Small intestine (tissue), 7 donors: Measurements from ENCODE around the gene ABCD3. TPM values are rescaled to one million over a fixed set of nuclear protein-coding genes. Genes with fewer than 3 reads are reported as not detected.

Experiments used
- DNase-seq, 2 donors: peaks; one replicate each; pipeline versions ENCODE4 v3.0.0 to v3.0.0-alpha.2; 2013
- FAIRE-seq: peaks from 2 replicates; lab custom pipeline; 2012; peaks lifted over from hg19 to GRCh38; lab: Jason Lieb, UNC
- H3K27ac ChIP-seq, 3 donors: one replicate each; pipeline ENCODE4 v1.5.1; 2013; ENCODE audit warnings: low read length in 2 of 3, mild to moderate bottlenecking in 2 of 3, control low read depth in 1 of 3, inconsistent platforms in 1 of 3, low read depth in 1 of 3, moderate library complexity in 1 of 3
- H3K27me3 ChIP-seq, 3 donors: one replicate each; pipeline ENCODE4 v1.6.1; 2013; ENCODE audit warnings: low read length in 3 of 3, inconsistent platforms in 1 of 3; ENCODE audit not compliant: control insufficient read depth in 3 of 3, insufficient read depth in 3 of 3
- H3K36me3 ChIP-seq, 3 donors: one replicate each; pipeline ENCODE4 v1.6.1; 2013; ENCODE audit warnings: low read length in 3 of 3, inconsistent platforms in 1 of 3, low read depth in 1 of 3, mild to moderate bottlenecking in 1 of 3, moderate library complexity in 1 of 3; ENCODE audit not compliant: control insufficient read depth in 3 of 3, insufficient read depth in 2 of 3
- H3K4me1 ChIP-seq, 3 donors: one replicate each; pipeline ENCODE4 v1.6.1; 2013; ENCODE audit warnings: low read length in 2 of 3, inconsistent platforms in 1 of 3, low read depth in 1 of 3, mild to moderate bottlenecking in 1 of 3, moderate library complexity in 1 of 3; ENCODE audit not compliant: control insufficient read depth in 3 of 3, insufficient read depth in 2 of 3
- H3K4me3 ChIP-seq, 3 donors: one replicate each; pipeline ENCODE4 v1.5.1; 2013; ENCODE audit warnings: low read length in 3 of 3, control low read depth in 1 of 3, inconsistent platforms in 1 of 3, low read depth in 1 of 3, mild to moderate bottlenecking in 1 of 3, moderate library complexity in 1 of 3
- H3K9me3 ChIP-seq, 2 donors: one replicate each; pipeline ENCODE4 v1.6.1; 2013; ENCODE audit warnings: low read depth in 1 of 2, low read length in 1 of 2; ENCODE audit not compliant: control insufficient read depth in 2 of 2, insufficient read depth in 1 of 2
- WGBS, 3 donors: extraction: QIAGEN DNeasy Blood & Tissue Kit; methylation state at CpG; one replicate each; pipeline ENCODE4 v1.1.7; 2013; 5-methylcytosine and 5-hydroxymethylcytosine counted together
- polyA plus RNA-seq, 4 donors: library from polyadenylated mRNA; stranded (reverse) in 3 of 4; unstranded in 1 of 4; fragments of 200-250 nt in 3 of 4; fragments of 120-200 nt in 1 of 4; gene quantifications; one replicate each; pipeline versions ENCODE4 v1.2.1 to v1.2.3, GENCODE V29; 2013
- donor health status: healthy with polysubstance abuse.
- donor health status: control.
- donor health status: control.
- donor health status: Bipolar disorder and iron deficiency.
- donor health status: healthy.

The ABCD3 gene
- polyA plus RNA-seq, 4 donors, result 31.3 to 58.6 (median 38.2) TPM

DNA sequence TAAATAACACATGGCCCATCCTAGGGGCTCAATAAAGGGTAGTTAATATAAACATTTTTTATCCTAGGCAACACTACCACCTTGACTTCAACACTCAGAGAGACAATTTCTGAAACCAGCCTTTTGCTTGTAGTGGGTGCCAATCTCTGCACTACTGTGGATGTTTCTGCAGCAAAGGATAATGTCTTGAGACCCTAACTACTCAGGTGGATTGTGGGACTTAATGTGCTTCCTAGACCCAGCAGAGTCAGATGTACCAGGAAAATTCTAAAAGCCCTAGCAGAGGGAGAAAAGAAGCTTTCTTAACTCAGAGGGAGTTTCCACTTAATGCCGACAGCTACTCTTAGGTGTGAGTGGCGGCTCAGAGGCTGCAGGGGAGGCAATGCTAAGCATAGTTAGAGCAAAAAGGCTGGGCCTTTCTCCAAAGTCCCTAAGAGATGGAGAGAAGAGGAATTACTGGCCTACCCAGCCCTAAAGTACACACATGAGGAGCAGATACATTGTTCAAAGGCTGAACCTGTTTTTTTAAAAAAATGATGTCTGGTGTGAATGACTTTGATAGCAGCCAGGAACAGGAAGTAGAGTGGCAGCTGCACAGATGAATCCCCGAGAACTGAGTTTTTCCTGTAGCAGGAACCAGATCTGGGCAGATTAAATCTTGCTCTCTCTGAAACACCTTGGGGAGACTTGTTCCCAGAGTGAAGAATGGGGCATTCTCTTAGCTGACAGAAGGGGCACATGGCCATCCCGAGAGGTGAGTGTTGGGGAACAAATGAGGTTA, 33.5 kb upstream of the ABCD3 start:
- Histone ChIP-seq H3K4me1 (peaks cover 0 to 34% (median 8%) of the 10 kb centered on the region in 3 donors), H3K27ac (peak overlapping the region; percentile 54 to 90 (median 83)), H3K4me3 (no peak overlapping the region), H3K27me3 (no peaks in the 10 kb centered on the region), H3K9me3 (peaks cover 0 to 8% of the 10 kb centered on the region in 2 donors), H3K36me3 (no peaks in the 10 kb centered on the region)
- FAIRE-seq (no peak), DNase-seq (peak; percentile 74 to 84)
- 6 to 36% (median 20%) methylated on average over 4 of the region's 4 CpGs for WGBS, 3 donors

DNA sequence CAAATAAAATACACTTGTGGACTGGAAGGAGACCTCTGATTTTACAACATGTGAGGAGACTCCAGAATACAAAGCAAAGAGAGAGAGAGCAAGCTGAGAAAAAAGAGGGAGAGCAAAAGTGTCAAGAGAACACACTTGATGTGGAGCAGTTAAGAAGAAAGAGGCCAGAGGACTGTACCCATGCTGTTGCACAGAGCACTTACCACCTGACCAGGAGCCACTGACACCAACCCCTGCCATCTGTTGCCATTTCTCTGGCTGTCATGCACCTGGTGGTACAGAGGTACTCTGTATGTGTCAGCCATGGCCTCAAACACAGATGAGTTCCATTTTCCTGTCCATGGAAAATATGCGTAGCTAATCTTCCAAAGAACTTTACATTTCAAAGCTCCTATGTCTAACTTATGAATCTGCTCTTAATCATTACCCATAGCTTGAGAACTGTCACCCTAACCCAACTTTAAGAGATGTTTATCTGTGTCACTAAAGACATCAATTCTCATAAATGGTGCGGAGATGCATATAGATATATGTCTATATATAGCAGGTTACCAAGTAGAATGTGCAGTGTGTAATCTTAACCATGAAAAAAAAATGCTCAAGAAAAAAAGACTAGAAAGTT, 32.8 kb upstream of the ABCD3 start:
- H3K4me1 ChIP-seq, result peaks cover 0 to 34% (median 8%) of the 10 kb centered on the region in 3 donors
- H3K27ac ChIP-seq, result peak overlapping the region; percentile 54 to 90 (median 83)
- no peak overlapping the region for H3K4me3 ChIP-seq
- 50 to 75% (median 65%) methylated on average over 2 of the region's 2 CpGs for WGBS, 3 donors
- H3K9me3 ChIP-seq, result peaks cover 0 to 8% of the 10 kb centered on the region in 2 donors
- FAIRE-seq (no peak), DNase-seq (no peak)
- no peaks in the 10 kb centered on the region for H3K36me3 ChIP-seq
- H3K27me3 ChIP-seq, result no peaks in the 10 kb centered on the region

DNA sequence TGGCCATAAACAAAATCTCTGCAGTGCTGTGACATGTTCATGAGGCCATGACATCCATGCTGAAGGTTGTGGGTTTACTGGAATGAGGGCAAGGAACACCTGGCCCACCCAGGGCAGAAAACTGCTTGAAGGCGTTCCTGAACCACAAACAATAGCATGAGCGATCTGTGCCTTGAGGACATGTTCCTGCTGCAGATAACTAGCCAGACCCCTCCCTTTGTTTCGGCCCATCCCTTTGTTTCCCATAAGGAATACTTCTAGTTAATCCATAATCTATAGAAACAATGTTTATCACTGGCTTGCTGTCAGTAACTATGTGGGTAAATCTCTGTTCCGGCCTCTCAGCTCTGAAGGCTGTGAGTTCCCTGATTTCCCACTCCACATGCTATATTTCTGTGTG, 28.9 kb upstream of the ABCD3 start:
- Histone ChIP-seq H3K36me3 (no peaks in the 10 kb centered on the region), H3K9me3 (peaks cover 0 to 8% of the 10 kb centered on the region in 2 donors)
- no peak for FAIRE-seq

DNA sequence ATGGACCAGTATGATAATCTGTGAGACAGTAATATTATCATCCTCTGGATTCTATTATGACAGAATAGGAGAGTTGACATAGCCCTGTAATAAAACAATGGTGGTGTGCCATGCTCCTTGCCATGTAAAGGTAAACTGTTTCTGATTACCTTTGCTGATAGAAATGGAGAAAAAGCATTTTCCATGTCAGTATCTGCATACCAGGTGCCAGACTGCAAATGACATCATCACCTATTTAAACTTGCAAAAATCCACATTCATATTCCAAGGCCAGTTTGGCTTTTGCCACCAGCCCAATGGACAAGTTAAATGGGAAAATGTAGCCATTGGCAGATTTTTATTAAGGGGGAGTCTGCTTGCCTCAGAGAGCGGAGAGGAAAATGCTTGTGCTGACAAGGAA, 23.9 kb upstream of the ABCD3 start:
- no peak overlapping the region for H3K27ac ChIP-seq
- DNase-seq, result no peak
- no peaks in the 10 kb centered on the region for H3K36me3 ChIP-seq
- WGBS, 3 donors, result 87 to 97% (median 97%) methylated on average over 1 of the region's 1 CpG
- FAIRE-seq, result no peak
- H3K9me3 ChIP-seq, result peaks cover 0 to 4% of the 10 kb centered on the region in 2 donors
- no peaks in the 10 kb centered on the region for H3K27me3 ChIP-seq
- H3K4me3 ChIP-seq, result no peak overlapping the region
- peaks cover 0 to 4% (median 0%) of the 10 kb centered on the region in 3 donors for H3K4me1 ChIP-seq

More for the DNA sequence above, 28.9 kb upstream of the ABCD3 start:
- no peak overlapping the region for H3K4me3 ChIP-seq
- no peaks in the 10 kb centered on the region for H3K27me3 ChIP-seq
- 70 to 75% (median 71%) methylated on average over 4 of the region's 4 CpGs for WGBS, 3 donors
- H3K4me1 ChIP-seq, result peaks cover 0 to 25% (median 5%) of the 10 kb centered on the region in 3 donors
- H3K27ac ChIP-seq, result no peak overlapping the region
- no peak for DNase-seq

DNA sequence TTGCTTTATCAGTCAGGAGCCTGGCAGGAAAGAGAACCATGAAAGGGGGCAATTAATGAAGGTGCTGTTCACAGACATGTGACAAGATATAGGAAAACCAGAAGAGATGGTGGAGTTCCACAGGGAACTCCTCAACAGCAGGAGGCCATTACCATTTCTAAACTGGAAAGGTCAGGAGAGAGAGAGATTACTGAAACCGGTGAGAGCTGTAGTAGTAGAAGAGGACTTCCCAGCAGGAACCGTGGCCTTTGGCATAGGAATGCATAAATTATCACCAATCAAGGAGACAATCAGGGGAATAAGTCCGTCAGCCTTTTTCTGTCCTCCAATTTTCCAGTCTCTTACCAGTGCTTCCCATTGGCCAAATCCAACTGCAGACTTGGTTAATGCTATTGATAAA, 23.0 kb upstream of the ABCD3 start:
- DNase-seq, result no peak
- WGBS, 3 donors, result 61 to 70% (median 66%) methylated on average over 3 of the region's 3 CpGs
- Histone ChIP-seq H3K27me3 (peaks cover 0 to 3% (median 0%) of the 10 kb centered on the region in 3 donors), H3K9me3 (no peaks in the 10 kb centered on the region), H3K4me1 (peaks cover 0 to 4% (median 0%) of the 10 kb centered on the region in 3 donors), H3K27ac (no peak overlapping the region), H3K4me3 (no peak overlapping the region), H3K36me3 (no peaks in the 10 kb centered on the region)
- no peak for FAIRE-seq

DNA sequence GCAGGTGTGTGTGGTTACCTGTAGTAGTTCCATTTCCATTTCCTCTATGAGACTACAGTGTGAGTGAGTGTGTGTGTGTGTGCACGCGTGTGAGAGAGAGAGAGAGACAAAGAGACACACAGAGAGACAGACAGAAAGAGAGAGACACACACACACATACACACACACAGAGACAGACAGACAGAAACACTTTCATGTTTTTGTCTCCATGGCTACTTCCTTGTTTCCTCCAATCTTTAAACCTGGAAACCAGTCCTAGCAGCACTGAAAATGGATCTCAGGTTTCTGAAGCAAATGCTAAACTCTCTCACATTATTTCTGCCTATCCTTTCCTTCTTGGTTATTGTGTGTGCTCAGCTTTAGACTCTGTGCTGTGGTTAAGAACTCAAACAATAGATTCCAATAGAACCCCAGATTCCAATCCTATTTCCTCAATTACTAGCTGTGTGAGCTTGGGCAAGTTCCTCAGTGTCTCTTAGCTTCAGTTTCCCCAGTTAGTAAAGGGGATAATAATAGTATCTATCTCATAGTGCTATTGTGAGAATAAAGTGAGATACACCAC, 22.4 kb upstream of the ABCD3 start:
- peaks cover 0 to 3% (median 0%) of the 10 kb centered on the region in 3 donors for H3K27me3 ChIP-seq
- peaks cover 0 to 4% (median 0%) of the 10 kb centered on the region in 3 donors for H3K4me1 ChIP-seq
- H3K4me3 ChIP-seq, result no peak overlapping the region
- whole genome bisulfite sequencing, 3 donors, result 87 to 94% (median 91%) methylated on average over 2 of the region's 2 CpGs
- DNase-seq (peak in 1 of 2 donors; percentile 23), FAIRE-seq (no peak)
- H3K9me3 ChIP-seq, result no peaks in the 10 kb centered on the region
- no peak overlapping the region for H3K27ac ChIP-seq
- H3K36me3 ChIP-seq, result no peaks in the 10 kb centered on the region

DNA sequence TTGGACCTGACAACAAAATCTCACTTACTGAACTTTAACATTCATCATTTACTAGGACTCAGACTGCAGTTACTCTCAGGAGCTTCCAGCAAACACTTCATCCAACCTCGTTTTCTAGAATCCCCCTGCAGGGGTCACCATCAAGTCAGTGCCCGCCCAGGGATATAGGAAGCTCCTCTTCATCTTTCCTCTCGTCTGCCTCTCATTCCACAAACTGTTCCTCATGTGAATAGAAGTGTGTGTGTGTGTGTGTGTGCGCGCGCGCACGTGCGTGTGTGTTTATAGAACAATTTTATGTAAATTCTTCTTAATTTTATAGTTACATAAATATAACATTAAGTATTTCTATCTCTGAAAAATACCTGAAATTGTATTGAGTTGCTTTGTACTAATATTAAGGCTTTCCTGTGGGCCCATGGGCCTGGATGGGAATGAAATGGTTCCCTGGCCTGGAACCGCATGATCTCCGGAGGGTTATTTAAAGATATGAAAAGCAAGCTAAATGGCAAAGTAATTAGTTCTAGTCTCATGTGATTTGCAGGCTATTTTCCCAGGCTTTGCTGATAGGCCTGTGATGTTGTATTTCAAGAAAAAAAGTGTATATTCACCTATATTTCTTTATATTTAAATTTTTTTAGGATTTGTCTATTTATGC, 21.7 kb upstream of the ABCD3 start:
- Histone ChIP-seq H3K4me3 (no peak overlapping the region), H3K9me3 (no peaks in the 10 kb centered on the region), H3K27me3 (peaks cover 0 to 3% (median 0%) of the 10 kb centered on the region in 3 donors), H3K4me1 (peaks cover 0 to 4% (median 0%) of the 10 kb centered on the region in 3 donors), H3K27ac (no peak overlapping the region), H3K36me3 (no peaks in the 10 kb centered on the region)
- FAIRE-seq (no peak), DNase-seq (no peak)
- 82 to 94% (median 88%) methylated on average over 11 of the region's 11 CpGs for WGBS, 3 donors

DNA sequence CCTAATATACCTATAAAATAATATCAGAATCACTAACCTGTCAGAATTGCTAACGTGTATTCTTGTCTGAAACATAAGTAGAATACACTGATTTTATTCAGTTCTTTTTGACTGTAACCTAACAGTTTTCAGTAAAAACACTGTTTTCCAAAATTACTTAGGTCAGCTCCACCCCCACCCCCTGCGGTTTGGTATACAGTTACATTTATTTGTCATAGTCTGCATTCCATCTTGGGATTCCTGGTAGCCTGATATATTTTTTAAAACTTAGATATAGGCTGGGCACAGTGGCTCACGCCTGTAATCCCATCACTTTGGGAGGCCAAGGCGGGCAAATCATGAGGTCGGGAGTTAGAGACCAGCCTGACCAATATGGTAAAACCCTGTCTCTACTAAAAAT, 19.8 kb upstream of the ABCD3 start:
- H3K9me3 ChIP-seq, result no peaks in the 10 kb centered on the region
- H3K27me3 ChIP-seq, result peaks cover 0 to 3% (median 0%) of the 10 kb centered on the region in 3 donors
- FAIRE-seq, result no peak
- 81 to 96% (median 94%) methylated on average over 5 of the region's 5 CpGs for WGBS, 3 donors
- H3K27ac ChIP-seq, result no peak overlapping the region
- H3K4me1 ChIP-seq, result peaks cover 0 to 4% (median 0%) of the 10 kb centered on the region in 3 donors
- no peaks in the 10 kb centered on the region for H3K36me3 ChIP-seq
- no peak for DNase-seq
- no peak overlapping the region for H3K4me3 ChIP-seq
